ENCODE data around the gene PLXDC1. TPM values are rescaled to one million over a fixed set of nuclear protein-coding genes. Genes with fewer than 3 reads are reported as not detected.
A peak's percentile ranks its signal among the peaks of the same experiment; 100 is the strongest.
"Not testable (repeated sequence)": the region's sequence is repeated elsewhere in the genome, so short reads cannot be mapped to it uniquely, and the experiment has no call there.

PLXDC1 gene
- total RNA-seq, 4 donors from 2014 or later = 1.8 to 13.4 (median 6.4) TPM

- no peaks in the 10 kb centered on the region for H3K36me3 ChIP-seq
- DNase-seq = peak in 1 of 2 donors; percentile 4
- intact Hi-C loops (cut with DNase I) = no loop called here
- H3K27me3 ChIP-seq = no peaks in the 10 kb centered on the region
- H3K9me3 ChIP-seq = no peaks in the 10 kb centered on the region
- no peak for TF ChIP-seq POLR2A (IDR thresholded peaks at IDR 0.05)
- TF ChIP-seq CTCF (IDR thresholded peaks at IDR 0.05) = no peak
- no peak overlapping the region for H3K27ac ChIP-seq
- peaks cover 5 to 11% of the 10 kb centered on the region in 2 donors for H3K4me1 ChIP-seq
- 42 to 65% methylated on average over 11 to 18 of the region's 21 CpGs for WGBS, 2 donors
- H3K4me3 ChIP-seq (replicated peaks in 1 of 3) = peak overlapping the region in 2 of 3 donors; percentile 33 to 35
Observed at GRCh38 chr17:39027455-39028035, 123.9 kb downstream of the PLXDC1 start.

- Histone ChIP-seq H3K4me1 (peaks cover 5 to 11% of the 10 kb centered on the region in 2 donors), H3K9me3 (no peaks in the 10 kb centered on the region), H3K27ac (no peak overlapping the region), H3K36me3 (no peaks in the 10 kb centered on the region), H3K27me3 (no peaks in the 10 kb centered on the region), H3K4me3 (replicated peaks in 1 of 3) (peak overlapping the region in 2 of 3 donors; percentile 33 to 35)
- intact Hi-C loops (cut with DNase I) = no loop called here
- no peak for TF ChIP-seq CTCF (IDR thresholded peaks at IDR 0.05)
- no peak for TF ChIP-seq POLR2A (IDR thresholded peaks at IDR 0.05)
- WGBS, 2 donors = 1 to 2% methylated on average over 20 to 25 of the region's 26 CpGs
- DNase-seq = peak; percentile 70 to 80
Observed at GRCh38 chr17:39026980-39027451, 124.4 kb downstream of the PLXDC1 start.

- H3K27me3 ChIP-seq; H3K9me3 ChIP-seq; DNase-seq; intact Hi-C loops (cut with DNase I); H3K27ac ChIP-seq; H3K4me3 ChIP-seq (replicated peaks in 1 of 3); H3K36me3 ChIP-seq: not testable (repeated sequence)
- peaks cover 5 to 11% of the 10 kb centered on the region in 2 donors for H3K4me1 ChIP-seq
- 88 to 89% methylated on average over 13 of the region's 13 CpGs for WGBS, 2 donors
Observed at GRCh38 chr17:39026346-39026745, 125.1 kb downstream of the PLXDC1 start.

GRCh38 chr17:39022924-39023323 is 128.5 kb downstream of the PLXDC1 start:
- no peak for DNase-seq
- Histone ChIP-seq H3K9me3 (no peaks in the 10 kb centered on the region), H3K27ac (no peak overlapping the region), H3K27me3 (no peaks in the 10 kb centered on the region), H3K4me3 (replicated peaks in 1 of 3) (no peak overlapping the region), H3K36me3 (no peaks in the 10 kb centered on the region), H3K4me1 (peaks cover 5 to 11% of the 10 kb centered on the region in 2 donors)
- 90 to 92% methylated on average over 6 of the region's 6 CpGs for WGBS, 2 donors
- intact Hi-C loops (cut with DNase I) = no loop called here
- no peak for TF ChIP-seq POLR2A (IDR thresholded peaks at IDR 0.05)
- no peak for TF ChIP-seq CTCF (IDR thresholded peaks at IDR 0.05)

GRCh38 chr17:39020037-39020436 is 131.4 kb downstream of the PLXDC1 start:
- DNase-seq; H3K27ac ChIP-seq; H3K4me1 ChIP-seq; H3K4me3 ChIP-seq (replicated peaks in 1 of 3); H3K27me3 ChIP-seq; H3K36me3 ChIP-seq; H3K9me3 ChIP-seq; intact Hi-C loops (cut with DNase I): not testable (repeated sequence)
- WGBS, 2 donors = 95 to 99% methylated on average over 6 of the region's 6 CpGs

GRCh38 chr17:39018267-39019134 is 132.9 kb downstream of the PLXDC1 start:
- H3K4me1 ChIP-seq = no peaks in the 10 kb centered on the region
- H3K36me3 ChIP-seq = no peaks in the 10 kb centered on the region
- no peak for DNase-seq
- no peak overlapping the region for H3K4me3 ChIP-seq (replicated peaks in 1 of 3)
- no peaks in the 10 kb centered on the region for H3K27me3 ChIP-seq
- WGBS, 2 donors = 76 to 77% methylated on average over 11 of the region's 11 CpGs
- H3K9me3 ChIP-seq = no peaks in the 10 kb centered on the region
- TF ChIP-seq POLR2A (IDR thresholded peaks at IDR 0.05) = no peak
- no peak for TF ChIP-seq CTCF (IDR thresholded peaks at IDR 0.05)
- intact Hi-C loops (cut with DNase I) = no loop called here
- no peak overlapping the region for H3K27ac ChIP-seq
